Tibial nerve (tissue), 4 donors: ENCODE data around the gene SCN5A. TPM values are rescaled to one million over a fixed set of nuclear protein-coding genes. Genes with fewer than 3 reads are reported as not detected.
"Not testable (repeated sequence)": the region's sequence is repeated elsewhere in the genome, so short reads cannot be mapped to it uniquely, and the experiment has no call there.

ENCODE experiments used
- DNase-seq, 2 donors: peaks; one replicate each; pipeline ENCODE4 v3.0.0-alpha.2; 2019; ENCODE audit warnings: low spot score in 2 of 2
- H3K27ac ChIP-seq, 4 donors: fragments of 200-600 bp; sonication (generic) in 3 of 4; one replicate each; pipeline ENCODE4 v1.5.1; 2017 to 2019; ENCODE audit warnings: mild to moderate bottlenecking in 1 of 4
- H3K27me3 ChIP-seq, 2 donors: fragments of 200-600 bp; sonication (generic) in 1 of 2; one replicate each; pipeline versions ENCODE4 v1.5.1 to v1.6.0; 2017 to 2019
- H3K36me3 ChIP-seq, 3 donors: fragments of 200-600 bp; sonication (generic); one replicate each; pipeline ENCODE4 v1.5.1; 2018 to 2019
- H3K4me1 ChIP-seq, 4 donors: fragments of 200-600 bp; sonication (generic) in 3 of 4; one replicate each; pipeline ENCODE4 v1.5.1; 2017 to 2019
- H3K4me3 ChIP-seq, 4 donors: fragments of 200-600 bp; sonication (generic) in 3 of 4; one replicate each; pipeline ENCODE4 v1.5.1; 2017 to 2019; ENCODE audit warnings: mild to moderate bottlenecking in 1 of 4, moderate library complexity in 1 of 4
- H3K9me3 ChIP-seq, 4 donors: fragments of 200-600 bp; sonication (generic) in 3 of 4; one replicate each; pipeline ENCODE4 v1.5.1; 2017 to 2019
- EP300 ChIP-seq, 2 donors: sonication (generic); formaldehyde crosslinking; IDR thresholded peaks; one replicate each; pipeline ENCODE4 v1.6.1; 2017; ENCODE audit warnings: antibody characterized with exemption in 2 of 2, mild to moderate bottlenecking in 1 of 2
- POLR2A ChIP-seq, 2 donors: fragments of 450-650 bp; IDR thresholded peaks; one replicate each; pipeline ENCODE4 v1.6.1; 2017; ENCODE audit warnings: antibody characterized with exemption in 2 of 2, mild to moderate bottlenecking in 2 of 2, moderate library complexity in 2 of 2
- WGBS, 2 donors: methylation state at CpG; one replicate each; pipeline ENCODE4 v1.1.5; 2018; 5-methylcytosine and 5-hydroxymethylcytosine counted together
- total RNA-seq, 4 donors: library from RNA; depleted of rRNA; stranded (reverse); fragments of >200 nt; gene quantifications; one replicate each; pipeline ENCODE4 v1.1.0, GENCODE V29; 2016
- TF ChIP-seq, protein P1 (sequence below), 5 experiments: fragments of 200-600 bp in 3 of 5; fragments of 450-650 bp in 2 of 5; sonication (generic) in 3 of 5; IDR thresholded peaks; one replicate each; pipeline ENCODE4 v1.5.1; 2016 to 2019; ENCODE audit warnings: antibody characterized with exemption in 5 of 5, mild to moderate bottlenecking in 3 of 5, moderate library complexity in 2 of 5

The SCN5A gene
- total RNA-seq, 4 donors from 2014 or later: 0.44 to 2.7 (median 1.8) TPM

DNA sequence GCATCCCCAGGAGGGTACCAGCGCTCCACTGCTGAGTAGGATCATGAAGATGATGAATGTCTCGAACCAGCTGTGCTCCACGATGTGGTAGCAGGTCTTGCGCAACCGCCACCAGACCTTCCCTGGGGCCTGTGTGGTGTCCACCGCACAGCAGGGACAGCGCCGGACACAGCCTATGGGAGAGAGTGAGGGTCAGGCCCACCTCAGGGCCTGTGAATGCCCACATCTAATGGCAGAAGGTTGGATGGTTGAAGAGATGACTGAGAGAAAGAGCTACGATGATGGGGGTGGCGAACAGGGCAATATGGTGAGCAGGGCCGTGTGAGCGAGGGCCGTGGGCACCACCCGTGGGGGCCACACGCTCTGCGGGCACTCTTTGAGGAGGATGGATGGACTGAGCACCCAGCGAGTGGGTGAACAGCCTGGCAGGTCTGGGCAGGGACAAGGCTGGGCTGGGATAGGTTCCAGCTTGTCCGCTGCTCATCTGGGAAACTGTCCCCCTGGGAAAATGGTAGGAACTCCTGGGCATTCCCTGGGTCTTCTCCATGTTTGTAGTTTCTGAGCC is 74.1 kb downstream of the SCN5A start:
- DNase-seq: no peak
- 87 to 91% methylated on average over 18 of the region's 18 CpGs for WGBS, 2 donors
- Histone ChIP-seq H3K4me1 (no peaks in the 10 kb centered on the region), H3K27me3 (no peaks in the 10 kb centered on the region), H3K4me3 (no peak overlapping the region), H3K27ac (no peak overlapping the region), H3K9me3 (peaks cover 0 to 10% (median 0%) of the 10 kb centered on the region in 4 donors), H3K36me3 (peaks cover 0 to 41% (median 0%) of the 10 kb centered on the region in 3 donors)
- TF ChIP-seq POLR2A (IDR thresholded peaks at IDR 0.05): no peak

DNA sequence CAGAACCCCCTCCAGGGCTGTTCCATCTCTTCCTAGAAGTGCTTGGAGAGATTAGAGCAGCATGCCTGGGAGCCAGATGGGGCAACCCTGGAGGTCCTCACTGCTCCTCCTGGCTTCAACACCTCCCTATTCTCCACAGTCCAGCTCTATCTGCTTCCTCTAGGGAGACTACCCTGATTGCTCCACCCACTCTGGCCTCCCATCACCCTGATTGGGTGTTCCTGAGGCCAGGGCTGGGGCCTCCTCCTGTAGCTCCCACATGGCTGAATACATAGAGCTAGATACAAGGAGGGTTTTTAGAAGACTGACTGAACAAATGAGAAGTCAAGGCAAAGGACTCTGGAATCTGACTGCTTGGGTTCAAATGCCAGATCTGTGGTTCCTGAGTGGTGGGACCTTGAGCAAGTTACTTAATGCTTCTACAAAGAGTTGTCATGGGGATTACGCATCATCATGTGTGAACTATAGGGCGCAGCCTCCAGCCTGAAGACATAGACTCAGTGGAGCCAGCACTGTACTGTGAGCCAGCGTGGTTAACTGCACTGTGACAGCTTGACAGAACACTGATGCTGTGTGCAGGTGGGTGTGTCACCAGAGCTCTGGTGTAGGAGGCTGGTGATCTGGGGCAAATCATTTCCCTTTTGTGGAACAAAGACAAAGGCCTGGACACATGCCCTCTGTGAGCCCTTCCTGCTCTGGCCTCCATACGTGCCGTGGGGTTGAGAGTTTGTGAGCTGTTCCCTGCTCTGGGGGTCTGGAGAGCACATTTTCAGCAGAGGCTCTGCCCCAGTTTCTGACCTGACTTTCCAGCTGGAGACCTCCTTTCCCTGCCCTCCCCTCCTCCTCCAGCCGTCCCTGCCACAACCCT is 74.8 kb downstream of the SCN5A start:
- no peaks in the 10 kb centered on the region for H3K4me1 ChIP-seq
- H3K9me3 ChIP-seq: peaks cover 0 to 10% (median 0%) of the 10 kb centered on the region in 4 donors
- H3K4me3 ChIP-seq: no peak overlapping the region
- no peak for TF ChIP-seq EP300 (IDR thresholded peaks at IDR 0.05)
- TF ChIP-seq, protein P1, sequence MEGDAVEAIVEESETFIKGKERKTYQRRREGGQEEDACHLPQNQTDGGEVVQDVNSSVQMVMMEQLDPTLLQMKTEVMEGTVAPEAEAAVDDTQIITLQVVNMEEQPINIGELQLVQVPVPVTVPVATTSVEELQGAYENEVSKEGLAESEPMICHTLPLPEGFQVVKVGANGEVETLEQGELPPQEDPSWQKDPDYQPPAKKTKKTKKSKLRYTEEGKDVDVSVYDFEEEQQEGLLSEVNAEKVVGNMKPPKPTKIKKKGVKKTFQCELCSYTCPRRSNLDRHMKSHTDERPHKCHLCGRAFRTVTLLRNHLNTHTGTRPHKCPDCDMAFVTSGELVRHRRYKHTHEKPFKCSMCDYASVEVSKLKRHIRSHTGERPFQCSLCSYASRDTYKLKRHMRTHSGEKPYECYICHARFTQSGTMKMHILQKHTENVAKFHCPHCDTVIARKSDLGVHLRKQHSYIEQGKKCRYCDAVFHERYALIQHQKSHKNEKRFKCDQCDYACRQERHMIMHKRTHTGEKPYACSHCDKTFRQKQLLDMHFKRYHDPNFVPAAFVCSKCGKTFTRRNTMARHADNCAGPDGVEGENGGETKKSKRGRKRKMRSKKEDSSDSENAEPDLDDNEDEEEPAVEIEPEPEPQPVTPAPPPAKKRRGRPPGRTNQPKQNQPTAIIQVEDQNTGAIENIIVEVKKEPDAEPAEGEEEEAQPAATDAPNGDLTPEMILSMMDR (IDR thresholded peaks at IDR 0.05): no peak
- no peak for TF ChIP-seq POLR2A (IDR thresholded peaks at IDR 0.05)
- WGBS, 2 donors: 57 to 66% methylated on average over 4 to 6 of the region's 6 CpGs
- peaks cover 0 to 35% (median 0%) of the 10 kb centered on the region in 3 donors for H3K36me3 ChIP-seq
- H3K27ac ChIP-seq: no peak overlapping the region
- DNase-seq: no peak
- H3K27me3 ChIP-seq: no peaks in the 10 kb centered on the region

GRCh38 chr3:38573556-38573955 is 75.9 kb downstream of the SCN5A start:
- Histone ChIP-seq H3K36me3 (peaks cover 0 to 35% (median 0%) of the 10 kb centered on the region in 3 donors), H3K27ac (no peak overlapping the region), H3K27me3 (no peaks in the 10 kb centered on the region), H3K4me1 (no peaks in the 10 kb centered on the region), H3K4me3 (no peak overlapping the region), H3K9me3 (peaks cover 0 to 10% (median 0%) of the 10 kb centered on the region in 4 donors)
- DNase-seq: no peak
- TF ChIP-seq, protein P1 (IDR thresholded peaks at IDR 0.05): no peak
- WGBS, 2 donors: 50 to 80% methylated on average over 3 of the region's 3 CpGs

GRCh38 chr3:38573111-38573510 is 76.4 kb downstream of the SCN5A start:
- Histone ChIP-seq H3K27ac (no peak overlapping the region), H3K4me1 (no peaks in the 10 kb centered on the region), H3K36me3 (peaks cover 0 to 35% (median 0%) of the 10 kb centered on the region in 3 donors), H3K4me3 (no peak overlapping the region), H3K9me3 (peaks cover 0 to 10% (median 0%) of the 10 kb centered on the region in 4 donors), H3K27me3 (no peaks in the 10 kb centered on the region)
- TF ChIP-seq EP300 (IDR thresholded peaks at IDR 0.05): no peak
- TF ChIP-seq POLR2A (IDR thresholded peaks at IDR 0.05): no peak
- 96 to 99% methylated on average over 3 of the region's 3 CpGs for WGBS, 2 donors
- no peak for DNase-seq

DNA sequence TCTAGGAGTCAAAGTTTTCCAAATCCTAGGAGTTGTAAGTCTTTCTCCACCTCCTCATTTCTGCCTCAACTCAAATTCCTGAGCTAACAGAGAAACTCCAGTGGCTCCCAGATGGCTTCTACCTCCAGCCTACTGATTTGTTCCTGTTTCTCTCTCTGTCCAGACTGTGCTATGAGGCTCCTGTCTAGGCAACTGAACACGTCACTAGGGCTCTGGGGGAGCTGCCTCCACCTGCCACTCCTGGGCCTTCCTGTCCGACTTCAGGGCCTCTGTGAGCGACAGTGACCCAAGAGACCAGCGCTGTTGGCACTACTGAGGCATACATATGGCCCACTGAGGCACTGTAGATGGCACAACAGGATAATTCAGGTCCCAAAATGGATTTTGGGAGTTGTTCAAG is 82.0 kb downstream of the SCN5A start:
- no peak overlapping the region for H3K27ac ChIP-seq
- no peak for TF ChIP-seq EP300 (IDR thresholded peaks at IDR 0.05)
- TF ChIP-seq POLR2A (IDR thresholded peaks at IDR 0.05): no peak
- TF ChIP-seq, protein P1 (IDR thresholded peaks at IDR 0.05): no peak
- no peak for DNase-seq
- H3K9me3 ChIP-seq: no peaks in the 10 kb centered on the region
- H3K4me3 ChIP-seq: no peak overlapping the region
- 83 to 89% methylated on average over 4 of the region's 4 CpGs for WGBS, 2 donors
- no peaks in the 10 kb centered on the region for H3K4me1 ChIP-seq
- peaks cover 0 to 26% (median 0%) of the 10 kb centered on the region in 3 donors for H3K36me3 ChIP-seq
- no peaks in the 10 kb centered on the region for H3K27me3 ChIP-seq

DNA sequence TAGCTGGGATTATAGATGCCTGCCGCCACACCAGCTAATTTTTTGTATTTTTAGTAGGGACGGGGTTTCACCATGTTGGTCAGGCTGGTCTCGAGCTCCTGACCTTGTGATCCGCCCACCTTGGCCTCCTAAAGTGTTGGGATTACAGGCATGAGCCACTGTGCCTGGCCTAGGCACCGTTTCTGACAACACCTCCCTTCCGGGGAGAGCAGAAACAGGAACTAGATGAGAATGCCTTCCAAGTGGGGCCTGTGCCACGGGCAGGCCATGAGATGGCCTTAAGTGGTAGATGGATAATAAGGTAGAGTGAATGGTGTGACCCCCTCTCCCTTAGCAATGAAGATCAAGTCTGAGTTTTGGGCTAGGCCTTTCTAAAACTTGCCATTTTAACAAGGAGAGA is 82.7 kb downstream of the SCN5A start:
- not testable (repeated sequence) for H3K4me3 ChIP-seq, H3K4me1 ChIP-seq, H3K27me3 ChIP-seq, H3K9me3 ChIP-seq, DNase-seq, H3K27ac ChIP-seq
- peaks cover 0 to 33% (median 0%) of the 10 kb centered on the region in 3 donors for H3K36me3 ChIP-seq
- WGBS, 2 donors: 80 to 82% methylated on average over 7 of the region's 7 CpGs
